Measurements from ENCODE around the gene FAM117B. TPM values are rescaled to one million over a fixed set of nuclear protein-coding genes. Genes with fewer than 3 reads are reported as not detected.

Gene FAM117B
- total RNA-seq, 1 experiment from 2014 or later, result 13.3 TPM

DNA sequence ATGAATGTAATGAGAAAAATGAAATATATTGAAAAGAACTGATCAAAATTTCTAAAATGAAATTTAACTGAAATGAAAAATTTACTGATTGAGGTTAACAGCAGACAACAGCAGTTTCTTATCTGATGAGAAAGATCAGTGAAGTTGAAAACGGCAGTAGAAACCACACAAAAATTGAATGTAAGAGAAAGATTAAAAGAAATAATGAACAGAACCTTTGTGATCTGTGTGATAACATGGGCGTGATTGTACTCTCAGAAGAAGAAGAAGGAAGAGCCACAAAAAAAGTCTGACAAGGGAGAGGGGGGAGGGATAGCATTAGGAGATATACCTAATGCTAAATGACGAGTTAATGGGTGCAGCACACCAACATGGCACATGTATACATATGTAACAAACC is 45.2 kb downstream of the FAM117B start:
- ChIA-PET POLR2A (ENCODE audit: low non-redundant PET) (no interaction called here), CTCF (no interaction called here)
- DNase-seq (ENCODE audit: low spot score), result no peak
- H3K36me3 ChIP-seq (ENCODE audit: insufficient read depth, low read length, poor library complexity, severe bottlenecking), result no peaks in the 10 kb centered on the region
- TF ChIP-seq EZH2 (IDR thresholded peaks at IDR 0.05; ENCODE audit: borderline replicate concordance, low read depth, low read length, poor library complexity, severe bottlenecking), result no peak
- TF ChIP-seq, protein P1, sequence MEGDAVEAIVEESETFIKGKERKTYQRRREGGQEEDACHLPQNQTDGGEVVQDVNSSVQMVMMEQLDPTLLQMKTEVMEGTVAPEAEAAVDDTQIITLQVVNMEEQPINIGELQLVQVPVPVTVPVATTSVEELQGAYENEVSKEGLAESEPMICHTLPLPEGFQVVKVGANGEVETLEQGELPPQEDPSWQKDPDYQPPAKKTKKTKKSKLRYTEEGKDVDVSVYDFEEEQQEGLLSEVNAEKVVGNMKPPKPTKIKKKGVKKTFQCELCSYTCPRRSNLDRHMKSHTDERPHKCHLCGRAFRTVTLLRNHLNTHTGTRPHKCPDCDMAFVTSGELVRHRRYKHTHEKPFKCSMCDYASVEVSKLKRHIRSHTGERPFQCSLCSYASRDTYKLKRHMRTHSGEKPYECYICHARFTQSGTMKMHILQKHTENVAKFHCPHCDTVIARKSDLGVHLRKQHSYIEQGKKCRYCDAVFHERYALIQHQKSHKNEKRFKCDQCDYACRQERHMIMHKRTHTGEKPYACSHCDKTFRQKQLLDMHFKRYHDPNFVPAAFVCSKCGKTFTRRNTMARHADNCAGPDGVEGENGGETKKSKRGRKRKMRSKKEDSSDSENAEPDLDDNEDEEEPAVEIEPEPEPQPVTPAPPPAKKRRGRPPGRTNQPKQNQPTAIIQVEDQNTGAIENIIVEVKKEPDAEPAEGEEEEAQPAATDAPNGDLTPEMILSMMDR (conservative IDR thresholded peaks at IDR 0.05; ENCODE audit: low read depth, low read length), result no peak
- H3K4me3 ChIP-seq (ENCODE audit: low read depth, low read length, poor library complexity, severe bottlenecking), result no peak overlapping the region
- peaks cover 14% of the 10 kb centered on the region for H3K9me3 ChIP-seq (ENCODE audit: low read depth, low read length, poor library complexity, severe bottlenecking)
- H3K27me3 ChIP-seq (replicated peaks; ENCODE audit: insufficient read depth, low read depth, low read length, poor library complexity), result no peaks in the 10 kb centered on the region
- no peaks in the 10 kb centered on the region for H3K4me1 ChIP-seq (ENCODE audit: insufficient read depth, low read length, poor library complexity, severe bottlenecking)
- intact Hi-C loops (cut with micrococcal nuclease; ENCODE audit: unreplicated experiment), result no loop called here
- BruUV-seq (replicated peaks), result no TSS peak
- H3K27ac ChIP-seq (ENCODE audit: low read depth, low read length, poor library complexity, severe bottlenecking), result no peak overlapping the region

DNA sequence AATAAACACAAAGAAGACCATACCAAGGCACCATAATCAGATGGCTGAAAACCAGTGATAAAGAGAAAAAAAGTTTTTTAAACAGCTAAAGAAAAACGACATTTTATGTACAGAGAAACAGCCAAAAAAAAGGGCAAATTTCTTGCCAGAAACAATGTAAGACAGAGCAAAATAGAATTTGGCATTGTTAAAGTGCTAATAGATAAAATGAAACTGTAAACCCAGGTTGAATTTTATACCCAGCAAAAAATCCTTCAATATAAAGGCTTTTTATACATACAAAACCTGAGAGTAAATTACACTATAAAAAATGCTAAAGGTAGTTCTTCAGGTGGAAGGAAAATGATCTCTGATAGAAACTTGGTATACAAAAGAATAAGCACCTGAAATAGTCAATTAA is 45.7 kb downstream of the FAM117B start:
- TF ChIP-seq, protein P1 (conservative IDR thresholded peaks at IDR 0.05; ENCODE audit: low read depth, low read length), result no peak
- no peak for TF ChIP-seq EZH2 (IDR thresholded peaks at IDR 0.05; ENCODE audit: borderline replicate concordance, low read depth, low read length, poor library complexity, severe bottlenecking)
- ChIA-PET POLR2A (ENCODE audit: low non-redundant PET) (no interaction called here), CTCF (no interaction called here)
- Histone ChIP-seq H3K27me3 (replicated peaks; ENCODE audit: insufficient read depth, low read depth, low read length, poor library complexity) (no peaks in the 10 kb centered on the region), H3K27ac (ENCODE audit: low read depth, low read length, poor library complexity, severe bottlenecking) (no peak overlapping the region), H3K4me3 (ENCODE audit: low read depth, low read length, poor library complexity, severe bottlenecking) (no peak overlapping the region), H3K4me1 (ENCODE audit: insufficient read depth, low read length, poor library complexity, severe bottlenecking) (no peaks in the 10 kb centered on the region), H3K36me3 (ENCODE audit: insufficient read depth, low read length, poor library complexity, severe bottlenecking) (no peaks in the 10 kb centered on the region), H3K9me3 (ENCODE audit: low read depth, low read length, poor library complexity, severe bottlenecking) (peaks cover 14% of the 10 kb centered on the region)
- no peak for DNase-seq (ENCODE audit: low spot score)
- intact Hi-C loops (cut with micrococcal nuclease; ENCODE audit: unreplicated experiment), result no loop called here
- BruUV-seq (replicated peaks), result no TSS peak

DNA sequence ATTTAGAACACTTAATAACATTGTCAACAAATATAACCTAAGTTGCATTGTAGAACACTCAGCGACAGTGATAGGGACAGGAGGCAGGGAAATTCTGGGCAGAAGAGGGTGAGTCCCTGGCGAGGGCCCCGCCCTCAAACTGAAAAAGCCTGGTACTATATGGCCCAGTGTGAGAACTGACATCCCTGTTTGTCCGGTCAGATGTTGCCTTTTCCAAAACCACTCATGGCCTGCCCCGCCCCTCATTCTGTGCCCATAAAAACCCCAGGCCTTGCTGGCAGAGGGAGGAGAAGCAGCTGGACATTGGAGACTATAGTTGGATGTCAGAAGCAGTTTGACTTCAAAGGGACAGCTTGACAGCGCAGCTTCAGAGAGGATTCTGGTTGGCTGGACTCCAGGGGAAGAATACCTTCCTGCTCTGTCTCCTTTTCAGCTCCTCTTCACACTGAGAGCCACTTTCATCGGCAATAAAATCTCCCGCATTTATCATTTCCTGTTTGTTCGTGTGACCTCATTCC is 47.0 kb downstream of the FAM117B start:
- CTCF ChIA-PET, result no interaction called here
- DNase-seq (ENCODE audit: low spot score), result peak; percentile 14

DNA sequence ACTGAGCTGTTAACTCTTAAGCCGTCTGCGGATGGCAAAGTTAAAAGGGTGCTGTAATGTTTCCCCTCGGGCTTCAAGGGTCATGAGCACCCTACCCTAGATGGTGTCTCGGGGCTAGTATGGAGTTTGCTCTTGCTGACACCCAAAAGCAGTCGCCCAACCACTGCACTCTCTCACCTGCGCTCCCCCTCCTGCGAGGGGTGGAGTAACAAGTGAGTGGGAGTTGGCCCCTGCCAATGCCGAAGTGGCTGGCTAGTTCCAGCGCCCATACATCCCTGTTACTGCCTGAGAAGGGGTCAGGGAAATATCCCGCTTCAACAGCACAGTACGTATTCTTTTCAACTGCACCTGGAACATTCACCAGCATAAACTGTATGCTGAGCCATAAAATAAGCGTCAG is 47.5 kb downstream of the FAM117B start:
- no peaks in the 10 kb centered on the region for H3K36me3 ChIP-seq (ENCODE audit: insufficient read depth, low read length, poor library complexity, severe bottlenecking)
- BruUV-seq (replicated peaks), result no TSS peak
- CTCF ChIA-PET, result no interaction called here
- TF ChIP-seq, protein P1 (conservative IDR thresholded peaks at IDR 0.05; ENCODE audit: low read depth, low read length), result no peak
- TF ChIP-seq EZH2 (IDR thresholded peaks at IDR 0.05; ENCODE audit: borderline replicate concordance, low read depth, low read length, poor library complexity, severe bottlenecking), result no peak
- no peak overlapping the region for H3K4me3 ChIP-seq (ENCODE audit: low read depth, low read length, poor library complexity, severe bottlenecking)
- POLR2A ChIA-PET (ENCODE audit: low non-redundant PET), result no interaction called here
- H3K4me1 ChIP-seq (ENCODE audit: insufficient read depth, low read length, poor library complexity, severe bottlenecking), result no peaks in the 10 kb centered on the region
- peaks cover 14% of the 10 kb centered on the region for H3K9me3 ChIP-seq (ENCODE audit: low read depth, low read length, poor library complexity, severe bottlenecking)
- no peaks in the 10 kb centered on the region for H3K27me3 ChIP-seq (replicated peaks; ENCODE audit: insufficient read depth, low read depth, low read length, poor library complexity)
- intact Hi-C loops (cut with micrococcal nuclease; ENCODE audit: unreplicated experiment), result no loop called here
- H3K27ac ChIP-seq (ENCODE audit: low read depth, low read length, poor library complexity, severe bottlenecking), result no peak overlapping the region
- no peak for DNase-seq (ENCODE audit: low spot score)

More for the DNA sequence above, 47.0 kb downstream of the FAM117B start:
- peaks cover 14% of the 10 kb centered on the region for H3K9me3 ChIP-seq (ENCODE audit: low read depth, low read length, poor library complexity, severe bottlenecking)
- intact Hi-C loops (cut with micrococcal nuclease; ENCODE audit: unreplicated experiment), result no loop called here
- POLR2A ChIA-PET (ENCODE audit: low non-redundant PET), result no interaction called here
- no peaks in the 10 kb centered on the region for H3K27me3 ChIP-seq (replicated peaks; ENCODE audit: insufficient read depth, low read depth, low read length, poor library complexity)
- H3K27ac ChIP-seq (ENCODE audit: low read depth, low read length, poor library complexity, severe bottlenecking), result no peak overlapping the region
- no peak for TF ChIP-seq EZH2 (IDR thresholded peaks at IDR 0.05; ENCODE audit: borderline replicate concordance, low read depth, low read length, poor library complexity, severe bottlenecking)
- H3K36me3 ChIP-seq (ENCODE audit: insufficient read depth, low read length, poor library complexity, severe bottlenecking), result no peaks in the 10 kb centered on the region
- no peaks in the 10 kb centered on the region for H3K4me1 ChIP-seq (ENCODE audit: insufficient read depth, low read length, poor library complexity, severe bottlenecking)
- BruUV-seq (replicated peaks), result no TSS peak
- H3K4me3 ChIP-seq (ENCODE audit: low read depth, low read length, poor library complexity, severe bottlenecking), result no peak overlapping the region

All from A673 (cell line).